WTC11 (cell line): ENCODE results near the gene BTBD10. TPM values are rescaled to one million over a fixed set of nuclear protein-coding genes. Genes with fewer than 3 reads are reported as not detected.

ENCODE experiments used
- ATAC-seq: fragments of 200-7000 bp; cut with Tn5 transposase; 2 replicates; pipeline ENCODE4 v1.10.0; 2021; ENCODE audit warnings: mild to moderate bottlenecking, moderate library complexity
- CTCF ChIA-PET: fragments of 300-600 bp; sonication (Branson Sonifier 250); formaldehyde crosslinking; loops from one replicate; lab custom pipeline; 2021; ENCODE audit warnings: antibody characterized with exemption; lab: Charles Lee
- POLR2A ChIA-PET: fragments of 350-600 bp; sonication (Branson Sonifier 250); formaldehyde crosslinking; loops from one replicate; lab custom pipeline; 2021; ENCODE audit warnings: antibody characterized with exemption; lab: Charles Lee
- DNase-seq: peaks from one replicate; pipeline ENCODE4 v3.0.0; 2021; ENCODE audit warnings: low spot score
- H3K27ac Mint-ChIP-seq: 2 replicates; pipeline ENCODE4 v1.8.0; 2021; ENCODE audit warnings: mixed read lengths
- H3K27me3 Mint-ChIP-seq: 2 replicates; pipeline ENCODE4 v1.8.0; 2021; ENCODE audit warnings: low read depth, mild to moderate bottlenecking, moderate library complexity, mixed read lengths
- H3K36me3 Mint-ChIP-seq: 2 replicates; pipeline ENCODE4 v1.8.0; 2021; ENCODE audit warnings: mixed read lengths
- H3K4me1 Mint-ChIP-seq: 2 replicates; pipeline ENCODE4 v1.8.0; 2022; ENCODE audit warnings: mixed read lengths
- H3K4me3 Mint-ChIP-seq: 2 replicates; pipeline ENCODE4 v1.8.0; 2021; ENCODE audit warnings: mild to moderate bottlenecking, moderate library complexity, mixed read lengths
- H3K9me3 Mint-ChIP-seq: 2 replicates; pipeline ENCODE4 v1.8.0; 2021; ENCODE audit warnings: mixed read lengths
- ATF1 ChIP-seq: sonication (generic); formaldehyde crosslinking; IDR thresholded peaks from 2 replicates; pipeline ENCODE4 v1.8.1; 2023; ENCODE audit warnings: mild to moderate bottlenecking, moderate library complexity, missing genetic modification reagents
- CBFB ChIP-seq: sonication (generic); formaldehyde crosslinking; IDR thresholded peaks from 2 replicates; pipeline ENCODE4 v1.8.1; 2022; ENCODE audit warnings: mild to moderate bottlenecking, low read depth, missing genetic modification reagents
- EMX1 ChIP-seq: fragments of 250-450 bp; sonication (Bioruptor Pico); IDR thresholded peaks from 2 replicates; pipeline ENCODE4 v1.8.0; 2021; ENCODE audit warnings: mild to moderate bottlenecking
- GABPB1 ChIP-seq: sonication (generic); formaldehyde crosslinking; IDR thresholded peaks from 2 replicates; pipeline ENCODE4 v1.8.1; 2023; ENCODE audit warnings: mild to moderate bottlenecking, missing genetic modification reagents
- GRHL2 ChIP-seq: fragments of 250-450 bp; sonication (Bioruptor Pico); IDR thresholded peaks from 2 replicates; pipeline ENCODE4 v1.8.0; 2022; ENCODE audit warnings: mild to moderate bottlenecking, moderate library complexity; ENCODE audit not compliant: insufficient replicate concordance, severe bottlenecking
- JAZF1 ChIP-seq: fragments of 250-450 bp; sonication (Bioruptor Pico); IDR thresholded peaks from 2 replicates; pipeline ENCODE4 v1.9.0; 2021; ENCODE audit warnings: moderate library complexity, mild to moderate bottlenecking, inconsistent platforms
- PRRX2 ChIP-seq: fragments of 250-450 bp; sonication (Bioruptor Pico); IDR thresholded peaks from 2 replicates; pipeline ENCODE4 v1.8.0; 2021; ENCODE audit warnings: mild to moderate bottlenecking
- SMAD3 ChIP-seq: sonication (generic); formaldehyde crosslinking; IDR thresholded peaks from 2 replicates; pipeline ENCODE4 v1.8.0; 2022; ENCODE audit warnings: missing genetic modification reagents, mild to moderate bottlenecking, borderline replicate concordance
- ZNF263 ChIP-seq: sonication (generic); formaldehyde crosslinking; IDR thresholded peaks from 2 replicates; pipeline ENCODE4 v1.8.1; 2022; ENCODE audit warnings: low read depth, mild to moderate bottlenecking, moderate library complexity, missing genetic modification reagents
- ZNF671 ChIP-seq: fragments of 250-450 bp; sonication (Bioruptor Pico); IDR thresholded peaks from 2 replicates; pipeline ENCODE4 v1.8.0; 2021; ENCODE audit warnings: mild to moderate bottlenecking
- total RNA-seq: library from RNA; stranded (reverse); gene quantifications from 3 replicates; pipeline ENCODE4 v1.2.3, GENCODE V29; 2021
- TF ChIP-seq, protein P1 (sequence below): sonication (generic); formaldehyde crosslinking; IDR thresholded peaks from 2 replicates; pipeline ENCODE4 v1.8.0; 2022; ENCODE audit warnings: mild to moderate bottlenecking, missing genetic modification reagents
- TF ChIP-seq, protein P2 (sequence below): sonication (generic); formaldehyde crosslinking; IDR thresholded peaks from 2 replicates; pipeline ENCODE4 v1.8.1; 2022; ENCODE audit warnings: mild to moderate bottlenecking, missing genetic modification reagents, moderate library complexity, borderline replicate concordance
- TF ChIP-seq, protein P3 (sequence below): sonication (generic); formaldehyde crosslinking; IDR thresholded peaks from 2 replicates; pipeline ENCODE4 v1.8.1; 2023; ENCODE audit warnings: mild to moderate bottlenecking, moderate library complexity, missing genetic modification reagents
- TF ChIP-seq, protein P4 (sequence below): fragments of 250-450 bp; sonication (Bioruptor Pico); conservative IDR thresholded peaks from 2 replicates; pipeline ENCODE4 v1.9.0; 2021; ENCODE audit warnings: mild to moderate bottlenecking
- TF ChIP-seq, protein P5 (sequence below): fragments of 250-450 bp; sonication (Bioruptor Pico); IDR thresholded peaks from 2 replicates; pipeline ENCODE4 v2.1.2; 2022; ENCODE audit warnings: mild to moderate bottlenecking, moderate library complexity
- TF ChIP-seq, protein P6 (sequence below): sonication (generic); formaldehyde crosslinking; IDR thresholded peaks from 2 replicates; pipeline ENCODE4 v1.8.1; 2023; ENCODE audit warnings: mild to moderate bottlenecking, missing genetic modification reagents, borderline replicate concordance
- TF ChIP-seq, protein P7 (sequence below): sonication (generic); formaldehyde crosslinking; IDR thresholded peaks from 2 replicates; pipeline ENCODE4 v1.8.0; 2023; ENCODE audit warnings: missing genetic modification reagents
- TF ChIP-seq, protein P8 (sequence below): sonication (generic); formaldehyde crosslinking; IDR thresholded peaks from 2 replicates; pipeline ENCODE4 v1.8.1; 2022; ENCODE audit warnings: low read depth, mild to moderate bottlenecking, moderate library complexity, missing genetic modification reagents, borderline replicate concordance
- TF ChIP-seq, protein P9 (sequence below): sonication (generic); formaldehyde crosslinking; IDR thresholded peaks from 2 replicates; pipeline ENCODE4 v1.8.0; 2022; ENCODE audit warnings: mild to moderate bottlenecking, missing genetic modification reagents

BTBD10 gene
- total RNA-seq, 1 experiment from 2014 or later, result 19.4 TPM

DNA sequence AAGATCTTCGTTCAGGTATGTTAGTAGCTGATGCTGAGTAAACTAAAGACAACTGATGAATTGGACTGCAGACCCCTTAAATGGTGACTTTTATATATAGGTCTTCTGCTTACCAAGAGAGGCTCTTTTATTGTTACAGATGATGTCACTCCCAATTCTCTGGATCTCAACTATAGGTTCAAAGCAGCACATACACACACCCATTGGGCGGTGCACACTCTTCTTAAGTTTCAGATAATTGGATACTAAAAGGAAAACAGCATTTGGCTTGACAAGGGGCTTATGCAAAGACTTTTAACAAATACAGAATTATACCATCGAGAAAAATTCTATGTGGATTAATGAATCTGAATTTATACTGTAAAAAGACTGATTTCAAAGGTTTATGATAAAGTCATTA, 32.9 kb upstream of the BTBD10 start, which contains the start of gene PTH (continued):
- TF ChIP-seq, protein P1, sequence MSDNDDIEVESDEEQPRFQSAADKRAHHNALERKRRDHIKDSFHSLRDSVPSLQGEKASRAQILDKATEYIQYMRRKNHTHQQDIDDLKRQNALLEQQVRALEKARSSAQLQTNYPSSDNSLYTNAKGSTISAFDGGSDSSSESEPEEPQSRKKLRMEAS (CRISPR knock-in tag), result no peak
- TF ChIP-seq, all 79 proteins: peak for 0

DNA sequence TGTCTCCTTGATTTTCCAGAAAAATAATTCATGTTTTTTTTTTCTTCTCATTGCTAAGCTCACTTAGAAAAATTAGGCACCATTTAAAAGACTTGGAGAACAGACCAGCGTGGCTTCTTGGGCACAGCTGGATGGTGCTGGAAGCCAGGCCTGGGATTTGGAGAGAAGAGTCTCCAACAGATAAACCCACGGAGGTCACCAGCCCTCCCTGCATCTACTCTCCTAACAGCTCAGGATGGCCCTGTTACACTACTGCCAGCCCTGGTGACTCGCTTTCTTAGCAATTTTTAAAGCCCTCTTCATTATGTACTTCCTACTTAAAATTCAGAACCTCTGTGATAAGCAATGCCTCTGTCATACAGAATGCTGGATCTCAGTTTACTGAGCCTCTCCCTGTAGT, 31.0 kb upstream of the BTBD10 start:
- TF ChIP-seq, protein P2, sequence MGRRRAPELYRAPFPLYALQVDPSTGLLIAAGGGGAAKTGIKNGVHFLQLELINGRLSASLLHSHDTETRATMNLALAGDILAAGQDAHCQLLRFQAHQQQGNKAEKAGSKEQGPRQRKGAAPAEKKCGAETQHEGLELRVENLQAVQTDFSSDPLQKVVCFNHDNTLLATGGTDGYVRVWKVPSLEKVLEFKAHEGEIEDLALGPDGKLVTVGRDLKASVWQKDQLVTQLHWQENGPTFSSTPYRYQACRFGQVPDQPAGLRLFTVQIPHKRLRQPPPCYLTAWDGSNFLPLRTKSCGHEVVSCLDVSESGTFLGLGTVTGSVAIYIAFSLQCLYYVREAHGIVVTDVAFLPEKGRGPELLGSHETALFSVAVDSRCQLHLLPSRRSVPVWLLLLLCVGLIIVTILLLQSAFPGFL (CRISPR knock-in tag), result no peak
- TF ChIP-seq, protein P3, sequence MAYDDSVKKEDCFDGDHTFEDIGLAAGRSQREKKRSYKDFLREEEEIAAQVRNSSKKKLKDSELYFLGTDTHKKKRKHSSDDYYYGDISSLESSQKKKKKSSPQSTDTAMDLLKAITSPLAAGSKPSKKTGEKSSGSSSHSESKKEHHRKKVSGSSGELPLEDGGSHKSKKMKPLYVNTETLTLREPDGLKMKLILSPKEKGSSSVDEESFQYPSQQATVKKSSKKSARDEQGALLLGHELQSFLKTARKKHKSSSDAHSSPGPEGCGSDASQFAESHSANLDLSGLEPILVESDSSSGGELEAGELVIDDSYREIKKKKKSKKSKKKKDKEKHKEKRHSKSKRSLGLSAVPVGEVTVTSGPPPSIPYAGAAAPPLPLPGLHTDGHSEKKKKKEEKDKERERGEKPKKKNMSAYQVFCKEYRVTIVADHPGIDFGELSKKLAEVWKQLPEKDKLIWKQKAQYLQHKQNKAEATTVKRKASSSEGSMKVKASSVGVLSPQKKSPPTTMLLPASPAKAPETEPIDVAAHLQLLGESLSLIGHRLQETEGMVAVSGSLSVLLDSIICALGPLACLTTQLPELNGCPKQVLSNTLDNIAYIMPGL (CRISPR knock-in tag), result no peak
- TF ChIP-seq, protein P4, sequence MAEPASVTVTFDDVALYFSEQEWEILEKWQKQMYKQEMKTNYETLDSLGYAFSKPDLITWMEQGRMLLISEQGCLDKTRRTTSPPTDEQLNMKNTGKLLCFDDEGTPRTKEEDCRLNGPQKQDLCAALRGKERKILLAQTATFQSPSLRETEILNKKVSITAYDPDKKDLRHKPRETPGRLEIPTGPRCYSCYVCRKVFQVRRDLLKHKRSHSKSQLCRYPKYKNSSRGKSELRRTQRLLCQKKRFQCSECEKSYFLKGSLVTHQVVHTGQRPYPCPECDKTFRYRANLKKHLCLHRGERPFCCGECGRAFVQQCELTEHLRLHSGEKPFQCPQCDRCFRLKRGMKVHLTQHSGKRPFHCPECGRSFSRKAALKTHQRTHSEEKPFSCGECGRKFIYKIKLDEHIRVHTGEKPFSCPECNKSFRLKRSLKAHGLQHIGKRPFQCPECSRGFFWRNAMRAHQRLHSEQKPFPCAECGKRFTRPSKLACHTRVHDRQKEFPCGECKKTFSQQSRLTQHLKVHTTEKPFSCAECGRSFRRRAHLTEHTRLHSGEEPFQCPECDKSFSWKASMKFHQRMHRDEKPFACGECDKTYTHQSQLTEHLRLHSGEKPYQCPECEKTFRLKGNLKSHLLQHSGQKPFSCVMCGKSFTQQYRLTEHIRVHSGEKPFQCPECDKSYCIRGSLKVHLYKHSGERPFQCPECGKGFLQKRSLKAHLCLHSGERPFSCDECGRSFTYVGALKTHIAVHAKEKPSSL (CRISPR knock-in tag), result no peak
- TF ChIP-seq GRHL2 (CRISPR knock-in tag), result no peak
- TF ChIP-seq ZNF263 (CRISPR knock-in tag), result no peak
- no peak for TF ChIP-seq SMAD3 (CRISPR knock-in tag)
- no peak for TF ChIP-seq GABPB1 (CRISPR knock-in tag)
- TF ChIP-seq CBFB (CRISPR knock-in tag), result no peak
- TF ChIP-seq ATF1 (CRISPR knock-in tag), result no peak
- TF ChIP-seq EMX1 (CRISPR knock-in tag), result no peak
- no peak for TF ChIP-seq PRRX2 (CRISPR knock-in tag)
- no peak for TF ChIP-seq JAZF1 (CRISPR knock-in tag)
- TF ChIP-seq, protein P5, sequence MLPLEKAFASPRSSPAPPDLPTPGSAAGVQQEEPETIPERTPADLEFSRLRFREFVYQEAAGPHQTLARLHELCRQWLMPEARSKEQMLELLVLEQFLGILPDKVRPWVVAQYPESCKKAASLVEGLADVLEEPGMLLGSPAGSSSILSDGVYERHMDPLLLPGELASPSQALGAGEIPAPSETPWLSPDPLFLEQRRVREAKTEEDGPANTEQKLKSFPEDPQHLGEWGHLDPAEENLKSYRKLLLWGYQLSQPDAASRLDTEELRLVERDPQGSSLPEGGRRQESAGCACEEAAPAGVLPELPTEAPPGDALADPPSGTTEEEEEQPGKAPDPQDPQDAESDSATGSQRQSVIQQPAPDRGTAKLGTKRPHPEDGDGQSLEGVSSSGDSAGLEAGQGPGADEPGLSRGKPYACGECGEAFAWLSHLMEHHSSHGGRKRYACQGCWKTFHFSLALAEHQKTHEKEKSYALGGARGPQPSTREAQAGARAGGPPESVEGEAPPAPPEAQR (CRISPR knock-in tag), result no peak
- TF ChIP-seq, protein P6, sequence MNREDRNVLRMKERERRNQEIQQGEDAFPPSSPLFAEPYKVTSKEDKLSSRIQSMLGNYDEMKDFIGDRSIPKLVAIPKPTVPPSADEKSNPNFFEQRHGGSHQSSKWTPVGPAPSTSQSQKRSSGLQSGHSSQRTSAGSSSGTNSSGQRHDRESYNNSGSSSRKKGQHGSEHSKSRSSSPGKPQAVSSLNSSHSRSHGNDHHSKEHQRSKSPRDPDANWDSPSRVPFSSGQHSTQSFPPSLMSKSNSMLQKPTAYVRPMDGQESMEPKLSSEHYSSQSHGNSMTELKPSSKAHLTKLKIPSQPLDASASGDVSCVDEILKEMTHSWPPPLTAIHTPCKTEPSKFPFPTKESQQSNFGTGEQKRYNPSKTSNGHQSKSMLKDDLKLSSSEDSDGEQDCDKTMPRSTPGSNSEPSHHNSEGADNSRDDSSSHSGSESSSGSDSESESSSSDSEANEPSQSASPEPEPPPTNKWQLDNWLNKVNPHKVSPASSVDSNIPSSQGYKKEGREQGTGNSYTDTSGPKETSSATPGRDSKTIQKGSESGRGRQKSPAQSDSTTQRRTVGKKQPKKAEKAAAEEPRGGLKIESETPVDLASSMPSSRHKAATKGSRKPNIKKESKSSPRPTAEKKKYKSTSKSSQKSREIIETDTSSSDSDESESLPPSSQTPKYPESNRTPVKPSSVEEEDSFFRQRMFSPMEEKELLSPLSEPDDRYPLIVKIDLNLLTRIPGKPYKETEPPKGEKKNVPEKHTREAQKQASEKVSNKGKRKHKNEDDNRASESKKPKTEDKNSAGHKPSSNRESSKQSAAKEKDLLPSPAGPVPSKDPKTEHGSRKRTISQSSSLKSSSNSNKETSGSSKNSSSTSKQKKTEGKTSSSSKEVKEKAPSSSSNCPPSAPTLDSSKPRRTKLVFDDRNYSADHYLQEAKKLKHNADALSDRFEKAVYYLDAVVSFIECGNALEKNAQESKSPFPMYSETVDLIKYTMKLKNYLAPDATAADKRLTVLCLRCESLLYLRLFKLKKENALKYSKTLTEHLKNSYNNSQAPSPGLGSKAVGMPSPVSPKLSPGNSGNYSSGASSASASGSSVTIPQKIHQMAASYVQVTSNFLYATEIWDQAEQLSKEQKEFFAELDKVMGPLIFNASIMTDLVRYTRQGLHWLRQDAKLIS (CRISPR knock-in tag), result no peak
- TF ChIP-seq, protein P7, sequence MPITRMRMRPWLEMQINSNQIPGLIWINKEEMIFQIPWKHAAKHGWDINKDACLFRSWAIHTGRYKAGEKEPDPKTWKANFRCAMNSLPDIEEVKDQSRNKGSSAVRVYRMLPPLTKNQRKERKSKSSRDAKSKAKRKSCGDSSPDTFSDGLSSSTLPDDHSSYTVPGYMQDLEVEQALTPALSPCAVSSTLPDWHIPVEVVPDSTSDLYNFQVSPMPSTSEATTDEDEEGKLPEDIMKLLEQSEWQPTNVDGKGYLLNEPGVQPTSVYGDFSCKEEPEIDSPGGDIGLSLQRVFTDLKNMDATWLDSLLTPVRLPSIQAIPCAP, result no peak
- TF ChIP-seq, protein P8, sequence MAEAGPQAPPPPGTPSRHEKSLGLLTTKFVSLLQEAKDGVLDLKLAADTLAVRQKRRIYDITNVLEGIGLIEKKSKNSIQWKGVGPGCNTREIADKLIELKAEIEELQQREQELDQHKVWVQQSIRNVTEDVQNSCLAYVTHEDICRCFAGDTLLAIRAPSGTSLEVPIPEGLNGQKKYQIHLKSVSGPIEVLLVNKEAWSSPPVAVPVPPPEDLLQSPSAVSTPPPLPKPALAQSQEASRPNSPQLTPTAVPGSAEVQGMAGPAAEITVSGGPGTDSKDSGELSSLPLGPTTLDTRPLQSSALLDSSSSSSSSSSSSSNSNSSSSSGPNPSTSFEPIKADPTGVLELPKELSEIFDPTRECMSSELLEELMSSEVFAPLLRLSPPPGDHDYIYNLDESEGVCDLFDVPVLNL (CRISPR knock-in tag), result no peak
- no peak for TF ChIP-seq ZNF671 (CRISPR knock-in tag)
- TF ChIP-seq, protein P9, sequence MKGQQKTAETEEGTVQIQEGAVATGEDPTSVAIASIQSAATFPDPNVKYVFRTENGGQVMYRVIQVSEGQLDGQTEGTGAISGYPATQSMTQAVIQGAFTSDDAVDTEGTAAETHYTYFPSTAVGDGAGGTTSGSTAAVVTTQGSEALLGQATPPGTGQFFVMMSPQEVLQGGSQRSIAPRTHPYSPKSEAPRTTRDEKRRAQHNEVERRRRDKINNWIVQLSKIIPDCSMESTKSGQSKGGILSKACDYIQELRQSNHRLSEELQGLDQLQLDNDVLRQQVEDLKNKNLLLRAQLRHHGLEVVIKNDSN (CRISPR knock-in tag), result no peak
- Mint-ChIP-seq H3K9me3 (peaks cover 5% of the 10 kb centered on the region; the same call in 1 of the 2 replicates), H3K27me3 (peaks cover 2% of the 10 kb centered on the region; the same call in 1 of the 2 replicates), H3K4me3 (no peak overlapping the region), H3K4me1 (no peaks in the 10 kb centered on the region), H3K27ac (no peak overlapping the region), H3K36me3 (no peaks in the 10 kb centered on the region)
- ChIA-PET POLR2A (no interaction called here), CTCF (interaction anchor here (1.6 kb wide), 1 partner anchor 29 kb away, joined by 4 read pairs; no protein-coding TSS in a partner anchor)
- no peak for DNase-seq
- ATAC-seq, result peak; percentile 52; the same call in 1 of the 2 replicates
